Left lung (tissue), 10 donors: ENCODE data around the gene LDLRAD1. TPM values are rescaled to one million over a fixed set of nuclear protein-coding genes. Genes with fewer than 3 reads are reported as not detected.

Experiments
- ATAC-seq: fragments of 200-7000 bp; cut with Tn5 transposase; one replicate; pipeline ENCODE4 v1.9.1; 2020; ENCODE audit warnings: moderate library complexity
- DNase-seq, 4 donors: peaks; one replicate each; pipeline ENCODE4 v3.0.0-alpha.2; 2013 to 2020
- H3K27ac ChIP-seq, 2 donors: fragments of 200-600 bp; sonication (generic) in 1 of 2; one replicate each; pipeline versions ENCODE4 v1.5.0 to v1.8.0; 2020 to 2021
- H3K27me3 ChIP-seq, 2 donors: fragments of 200-600 bp; sonication (generic) in 1 of 2; one replicate each; pipeline versions ENCODE4 v1.5.0 to v1.8.0; 2020 to 2021
- H3K36me3 ChIP-seq, 2 donors: fragments of 200-600 bp; sonication (generic) in 1 of 2; one replicate each; pipeline versions ENCODE4 v1.5.0 to v1.8.0; 2020 to 2021
- H3K4me1 ChIP-seq, 2 donors: fragments of 200-600 bp; one replicate each; pipeline ENCODE4 v1.8.0; 2021
- H3K4me3 ChIP-seq, 2 donors: fragments of 200-600 bp; sonication (generic) in 1 of 2; one replicate each; pipeline versions ENCODE4 v1.5.0 to v1.8.0; 2020 to 2021; ENCODE audit warnings: mild to moderate bottlenecking in 1 of 2
- H3K9me3 ChIP-seq, 2 donors: fragments of 200-600 bp; sonication (generic) in 1 of 2; one replicate each; pipeline versions ENCODE4 v1.5.0 to v1.8.0; 2020 to 2021
- intact Hi-C, 2 donors: fragments of 100-400 bp; cut with DNase I; formaldehyde crosslinking; loops; one replicate each; pipeline versions ENCODE4 v1.11.2 to v1.14.2; 2022
- polyA plus RNA-seq, 6 donors: library from polyadenylated mRNA; unstranded; fragments of 120-200 nt; gene quantifications; one replicate each; pipeline ENCODE4 v1.2.1, GENCODE V29; 2013; ENCODE audit not compliant: insufficient read length in 6 of 6
- total RNA-seq, 2 donors: library from RNA; stranded (reverse); fragmentation: NEBNext Ultra II Directional; extraction: Animal tissue kit (Norgen Biotek cat#: 25700); gene quantifications; one replicate each; pipeline ENCODE4 v1.2.1, GENCODE V29; 2021
- TF ChIP-seq, protein P1 (sequence below), 2 donors: fragments of 200-600 bp; sonication (generic) in 1 of 2; IDR thresholded peaks; one replicate each; pipeline versions ENCODE4 v1.5.0 to v1.8.0; 2021; ENCODE audit warnings: antibody characterized with exemption in 2 of 2
- donor health status: DM: no; HTN: yes; CAD: no.
- donor health status: DM: no; HTN: no; CAD: no.

Gene LDLRAD1
- total and polyA plus RNA-seq, 8 donors, result 0.68 to 6.9 (median 3.9) TPM; not detected in 1

DNA sequence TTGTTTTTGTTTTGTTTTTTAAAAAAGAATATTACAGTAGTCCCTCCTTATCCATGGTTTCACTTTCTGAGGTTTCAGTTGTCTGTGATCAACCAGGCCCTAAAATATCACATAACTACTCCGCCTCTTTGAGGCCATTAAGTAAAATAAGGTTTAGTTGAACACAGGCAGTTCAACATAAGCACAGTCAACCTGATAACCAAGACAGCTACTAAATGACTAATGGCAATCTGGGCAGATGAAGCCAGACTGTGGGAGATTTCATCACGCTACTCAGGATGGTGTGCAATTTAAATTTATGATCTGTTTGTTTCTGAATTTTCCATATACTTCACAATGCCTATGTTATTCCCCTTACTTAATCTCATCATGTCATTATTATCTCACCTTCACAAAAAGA lies 30.1 kb downstream of the LDLRAD1 start:
- no peak overlapping the region for H3K4me3 ChIP-seq
- no peaks in the 10 kb centered on the region for H3K36me3 ChIP-seq
- no peak overlapping the region for H3K27ac ChIP-seq
- no peak for ATAC-seq
- intact Hi-C loops, result no loop called here
- no peak for DNase-seq
- no peaks in the 10 kb centered on the region for H3K4me1 ChIP-seq
- H3K27me3 ChIP-seq, result no peaks in the 10 kb centered on the region
- TF ChIP-seq, protein P1, sequence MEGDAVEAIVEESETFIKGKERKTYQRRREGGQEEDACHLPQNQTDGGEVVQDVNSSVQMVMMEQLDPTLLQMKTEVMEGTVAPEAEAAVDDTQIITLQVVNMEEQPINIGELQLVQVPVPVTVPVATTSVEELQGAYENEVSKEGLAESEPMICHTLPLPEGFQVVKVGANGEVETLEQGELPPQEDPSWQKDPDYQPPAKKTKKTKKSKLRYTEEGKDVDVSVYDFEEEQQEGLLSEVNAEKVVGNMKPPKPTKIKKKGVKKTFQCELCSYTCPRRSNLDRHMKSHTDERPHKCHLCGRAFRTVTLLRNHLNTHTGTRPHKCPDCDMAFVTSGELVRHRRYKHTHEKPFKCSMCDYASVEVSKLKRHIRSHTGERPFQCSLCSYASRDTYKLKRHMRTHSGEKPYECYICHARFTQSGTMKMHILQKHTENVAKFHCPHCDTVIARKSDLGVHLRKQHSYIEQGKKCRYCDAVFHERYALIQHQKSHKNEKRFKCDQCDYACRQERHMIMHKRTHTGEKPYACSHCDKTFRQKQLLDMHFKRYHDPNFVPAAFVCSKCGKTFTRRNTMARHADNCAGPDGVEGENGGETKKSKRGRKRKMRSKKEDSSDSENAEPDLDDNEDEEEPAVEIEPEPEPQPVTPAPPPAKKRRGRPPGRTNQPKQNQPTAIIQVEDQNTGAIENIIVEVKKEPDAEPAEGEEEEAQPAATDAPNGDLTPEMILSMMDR (IDR thresholded peaks at IDR 0.05), result no peak
- H3K9me3 ChIP-seq, result peaks cover 0 to 7% of the 10 kb centered on the region in 2 donors

DNA sequence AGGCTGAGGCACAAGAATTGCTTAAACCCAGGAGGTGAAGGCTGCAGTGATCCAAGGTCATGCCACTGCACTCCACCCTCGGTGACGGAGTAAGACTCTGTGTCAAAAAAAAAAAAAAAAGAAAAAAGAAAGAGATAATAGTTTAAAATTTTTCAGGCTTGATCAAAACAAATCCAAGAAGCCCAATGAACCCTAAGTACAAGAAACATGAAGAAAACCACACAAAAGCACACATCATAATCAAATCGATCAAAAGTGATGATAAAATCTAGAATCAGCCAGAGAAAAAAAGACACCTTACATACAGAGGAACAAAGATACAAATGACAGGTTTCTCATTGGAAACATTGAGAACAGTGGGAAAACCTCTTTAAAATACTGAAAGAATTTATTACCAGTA lies 31.5 kb downstream of the LDLRAD1 start:
- Histone ChIP-seq H3K36me3 (no peaks in the 10 kb centered on the region), H3K27ac (no peak overlapping the region), H3K4me1 (peaks cover 0 to 13% of the 10 kb centered on the region in 2 donors), H3K9me3 (no peaks in the 10 kb centered on the region), H3K27me3 (no peaks in the 10 kb centered on the region), H3K4me3 (no peak overlapping the region)
- DNase-seq (no peak), ATAC-seq (no peak)
- intact Hi-C loops, result no loop called here
- TF ChIP-seq, protein P1 (IDR thresholded peaks at IDR 0.05), result no peak

DNA sequence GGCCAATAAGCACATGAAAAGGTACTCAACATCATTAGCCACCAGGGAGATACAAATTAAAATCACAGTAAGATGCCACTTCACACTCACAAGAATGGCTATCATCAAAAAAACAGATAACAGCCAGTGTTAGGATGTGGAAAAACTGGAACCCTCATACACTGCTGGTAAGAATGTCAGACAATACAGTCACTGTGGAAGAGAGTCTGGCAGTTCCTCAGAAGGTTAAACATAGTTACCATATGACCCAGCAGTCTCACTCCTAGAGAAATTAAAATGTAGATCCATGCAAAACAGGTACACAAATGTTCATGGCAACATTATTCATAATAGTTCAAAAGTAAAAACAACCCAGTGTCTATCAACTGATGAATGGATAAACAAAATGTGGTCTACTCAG lies 33.3 kb downstream of the LDLRAD1 start:
- intact Hi-C loops, result no loop called here
- H3K4me3 ChIP-seq, result no peak overlapping the region
- no peak overlapping the region for H3K27ac ChIP-seq
- no peaks in the 10 kb centered on the region for H3K36me3 ChIP-seq
- DNase-seq (no peak), ATAC-seq (no peak)
- H3K9me3 ChIP-seq, result no peaks in the 10 kb centered on the region
- TF ChIP-seq, protein P1 (IDR thresholded peaks at IDR 0.05), result no peak
- peaks cover 0 to 13% of the 10 kb centered on the region in 2 donors for H3K4me1 ChIP-seq
- no peaks in the 10 kb centered on the region for H3K27me3 ChIP-seq

DNA sequence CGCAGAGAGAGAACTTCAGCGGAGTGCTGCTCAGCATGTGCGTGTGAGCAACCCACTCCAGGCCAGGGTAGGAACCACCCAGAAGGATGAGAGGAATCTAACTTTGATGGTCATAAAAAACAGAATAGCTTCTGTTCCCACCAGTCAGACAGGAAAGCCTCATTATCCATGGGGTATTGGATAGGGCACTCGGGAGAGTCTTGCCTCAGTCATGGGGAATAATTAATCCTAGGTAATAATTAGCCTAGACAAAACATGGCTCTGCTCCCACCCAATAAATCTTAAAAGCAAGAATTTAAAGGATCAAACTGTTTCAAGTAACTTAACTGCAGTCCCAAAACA lies 35.3 kb downstream of the LDLRAD1 start:
- intact Hi-C loops, result no loop called here
- Histone ChIP-seq H3K36me3 (no peaks in the 10 kb centered on the region), H3K27ac (no peak overlapping the region), H3K4me3 (peak overlapping the region; percentile 5 to 26), H3K9me3 (no peaks in the 10 kb centered on the region), H3K27me3 (no peaks in the 10 kb centered on the region), H3K4me1 (peaks cover 0 to 13% of the 10 kb centered on the region in 2 donors)
- ATAC-seq, result no peak
- DNase-seq, result no peak
- TF ChIP-seq, protein P1 (IDR thresholded peaks at IDR 0.05), result no peak

DNA sequence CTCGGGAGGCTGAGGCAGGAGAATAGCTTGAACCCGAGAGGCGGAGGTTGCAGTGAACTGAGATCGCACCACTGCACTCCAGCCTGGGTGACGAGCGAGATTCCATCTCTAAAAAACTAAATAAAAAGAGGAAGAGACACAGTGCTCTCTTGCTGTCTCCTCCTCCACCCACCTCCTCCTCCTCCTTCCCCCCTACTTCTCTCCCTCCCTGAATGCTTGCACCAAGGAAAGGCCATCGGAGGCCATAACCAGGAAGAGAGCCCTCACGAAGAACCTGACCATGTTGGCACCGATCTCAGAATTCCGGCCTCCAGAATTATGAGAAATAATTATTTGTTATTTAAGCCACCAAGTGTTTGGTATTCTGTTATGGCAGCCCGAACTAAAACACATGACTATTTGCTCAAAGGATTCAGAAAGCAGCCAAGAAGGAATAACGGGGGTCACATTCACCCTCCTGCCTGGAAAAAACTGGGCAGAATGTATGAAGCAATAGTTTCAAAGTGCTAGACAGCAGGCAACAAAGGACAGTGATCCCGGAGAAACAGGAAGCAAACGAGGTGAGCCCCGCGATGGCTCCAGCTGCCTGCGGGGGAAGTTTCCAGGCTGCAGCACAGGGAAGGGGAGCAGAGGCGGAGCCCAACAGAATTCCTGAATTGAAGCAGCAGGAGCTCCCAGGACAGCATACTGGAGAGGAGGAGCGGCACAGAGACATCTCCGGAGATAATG lies 35.8 kb downstream of the LDLRAD1 start:
- Histone ChIP-seq H3K4me3 (peak overlapping the region; percentile 5 to 26), H3K4me1 (peaks cover 0 to 13% of the 10 kb centered on the region in 2 donors), H3K27me3 (no peaks in the 10 kb centered on the region), H3K9me3 (no peaks in the 10 kb centered on the region), H3K27ac (peak overlapping the region in 1 of 2 donors; percentile 44), H3K36me3 (no peaks in the 10 kb centered on the region)
- intact Hi-C loops, result no loop called here
- DNase-seq (peak in 3 of 4 donors; percentile 41 to 82 (median 43)), ATAC-seq (peak; percentile 84)
- TF ChIP-seq, protein P1 (IDR thresholded peaks at IDR 0.05), result no peak
